Keratinocyte (primary cell): Measurements from ENCODE around the gene ZRSR2.

Source experiments
- EZH2 ChIP-seq: IDR thresholded peaks from one replicate; pipeline ENCODE4 v1.6.1; 2012; ENCODE audit warnings: inconsistent platforms, mild to moderate bottlenecking, low read length, moderate library complexity
- TF ChIP-seq, protein P1 (sequence below), 3 experiments: IDR thresholded peaks in 1 of 3; conservative IDR thresholded peaks in 1 of 3; optimal IDR thresholded peaks in 1 of 3; 2 replicates in 2 of 3; 3 replicates in 1 of 3; pipeline versions ENCODE3 to v1.5.1; 2011; ENCODE audit warnings: low read length in 3 of 3, mild to moderate bottlenecking in 3 of 3, moderate library complexity in 2 of 3, control low read depth in 1 of 3, inconsistent platforms in 1 of 3; ENCODE audit not compliant: insufficient read depth in 2 of 3; ENCODE audit errors: extremely low read depth in 1 of 3

GRCh38 chrX:15786915-15787314 lies 3.4 kb upstream of the ZRSR2 start:
- TF ChIP-seq, protein P1, sequence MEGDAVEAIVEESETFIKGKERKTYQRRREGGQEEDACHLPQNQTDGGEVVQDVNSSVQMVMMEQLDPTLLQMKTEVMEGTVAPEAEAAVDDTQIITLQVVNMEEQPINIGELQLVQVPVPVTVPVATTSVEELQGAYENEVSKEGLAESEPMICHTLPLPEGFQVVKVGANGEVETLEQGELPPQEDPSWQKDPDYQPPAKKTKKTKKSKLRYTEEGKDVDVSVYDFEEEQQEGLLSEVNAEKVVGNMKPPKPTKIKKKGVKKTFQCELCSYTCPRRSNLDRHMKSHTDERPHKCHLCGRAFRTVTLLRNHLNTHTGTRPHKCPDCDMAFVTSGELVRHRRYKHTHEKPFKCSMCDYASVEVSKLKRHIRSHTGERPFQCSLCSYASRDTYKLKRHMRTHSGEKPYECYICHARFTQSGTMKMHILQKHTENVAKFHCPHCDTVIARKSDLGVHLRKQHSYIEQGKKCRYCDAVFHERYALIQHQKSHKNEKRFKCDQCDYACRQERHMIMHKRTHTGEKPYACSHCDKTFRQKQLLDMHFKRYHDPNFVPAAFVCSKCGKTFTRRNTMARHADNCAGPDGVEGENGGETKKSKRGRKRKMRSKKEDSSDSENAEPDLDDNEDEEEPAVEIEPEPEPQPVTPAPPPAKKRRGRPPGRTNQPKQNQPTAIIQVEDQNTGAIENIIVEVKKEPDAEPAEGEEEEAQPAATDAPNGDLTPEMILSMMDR (optimal IDR thresholded peaks at IDR 0.05 in 1 of 3, IDR thresholded peaks at IDR 0.05 in 1 of 3, conservative IDR thresholded peaks at IDR 0.05 in 1 of 3; ENCODE audit: extremely low read depth in 1 of 3, insufficient read depth in 2 of 3, low read length in 3 of 3): no peak
- TF ChIP-seq EZH2: no peak
